Hematopoietic multipotent progenitor cell treated with erythropoietin and hydrocortisone succinate and interleukin-3 and kit ligand, for 4 days (in vitro differentiated cells): ENCODE results near the gene ZSCAN5A.
"Not testable (repeated sequence)": the region's sequence is repeated elsewhere in the genome, so short reads cannot be mapped to it uniquely, and the experiment has no call there.

Experiments
- DNase-seq: peaks from one replicate; pipeline ENCODE4 v3.0.0-alpha.2; 2015

The ZSCAN5A gene

GRCh38 chr19:56314381-56315076, at the start of gene ZSCAN5A:
Gene ZSCAN5A, minus strand, starts transcription at chr19:56314839. Its CDS starts 89,793 bp downstream, at chr19:56225046.
- DNase-seq: peak; percentile 97

- DNase-seq: no peak
Observed at GRCh38 chr19:56360841-56361240, 46.2 kb upstream of the ZSCAN5A start.

GRCh38 chr19:56356944-56357343, 42.3 kb upstream of the ZSCAN5A start:
- DNase-seq: no peak

- no peak for DNase-seq
Observed at GRCh38 chr19:56355517-56355916, 40.9 kb upstream of the ZSCAN5A start.

GRCh38 chr19:56351208-56351607, 36.6 kb upstream of the ZSCAN5A start:
- no peak for DNase-seq

- DNase-seq: peak; percentile 90
Observed at GRCh38 chr19:56350416-56351045, 35.9 kb upstream of the ZSCAN5A start.

- peak; percentile 60 for DNase-seq
Observed at GRCh38 chr19:56348289-56348877, 33.7 kb upstream of the ZSCAN5A start.

GRCh38 chr19:56347163-56347778, 32.6 kb upstream of the ZSCAN5A start:
- DNase-seq: peak; percentile 27

GRCh38 chr19:56341948-56342347, 27.3 kb upstream of the ZSCAN5A start:
- DNase-seq: no peak

- DNase-seq: not testable (repeated sequence)
Observed at GRCh38 chr19:56339031-56339430, 24.4 kb upstream of the ZSCAN5A start.

- not testable (repeated sequence) for DNase-seq
Observed at GRCh38 chr19:56337077-56337476, 22.4 kb upstream of the ZSCAN5A start.

- DNase-seq: not testable (repeated sequence)
Observed at GRCh38 chr19:56335371-56335770, 20.7 kb upstream of the ZSCAN5A start.

GRCh38 chr19:56333506-56333905, 18.9 kb upstream of the ZSCAN5A start:
- DNase-seq: peak; percentile 89

GRCh38 chr19:56332695-56333094, 18.1 kb upstream of the ZSCAN5A start:
- DNase-seq: no peak

GRCh38 chr19:56324436-56324835, 9.8 kb upstream of the ZSCAN5A start:
- peak; percentile 59 for DNase-seq

- peak; percentile 92 for DNase-seq
Observed at GRCh38 chr19:56321989-56322440, 7.4 kb upstream of the ZSCAN5A start.

GRCh38 chr19:56321254-56321988, 6.8 kb upstream of the ZSCAN5A start:
- DNase-seq: peak; percentile 86

GRCh38 chr19:56319991-56320390, 5.4 kb upstream of the ZSCAN5A start:
- peak; percentile 51 for DNase-seq

- DNase-seq: no peak
Observed at GRCh38 chr19:56317749-56318148, 3.1 kb upstream of the ZSCAN5A start.

GRCh38 chr19:56316728-56317127, 2.1 kb upstream of the ZSCAN5A start:
- DNase-seq: no peak

GRCh38 chr19:56315077-56315828, 614 bp upstream of the ZSCAN5A start:
- peak; percentile 99 for DNase-seq

GRCh38 chr19:56314018-56314380, 640 bp downstream of the ZSCAN5A start:
- DNase-seq: peak; percentile 48
